GM12892 (cell line): ENCODE data around the gene IL18RAP.

Source experiments
- POLR2A ChIP-seq: IDR thresholded peaks from 2 replicates; pipeline ENCODE4 v1.6.1; 2011; ENCODE audit warnings: low read depth, low read length, control low read depth
- POLR2AphosphoS5 ChIP-seq: IDR thresholded peaks from 2 replicates; pipeline ENCODE4 v1.6.1; 2011; ENCODE audit warnings: low read depth, low read length, control low read depth
- TAF1 ChIP-seq: IDR thresholded peaks from 2 replicates; pipeline ENCODE4 v1.6.1; 2011; ENCODE audit warnings: low read depth, mild to moderate bottlenecking, control low read depth, low read length, borderline replicate concordance

- TF ChIP-seq POLR2A = no peak
- no peak for TF ChIP-seq TAF1
- TF ChIP-seq POLR2AphosphoS5 = no peak
These were observed 65.0 kb downstream of the IL18RAP start for GRCh38 chr2:102487761-102488462.
